HG02943 (cell line): ENCODE measurements around the gene ZNF488.

Experiments
- ATAC-seq: cut with Tn5 transposase; IDR thresholded peaks from one replicate; pipeline ENCODE4 v1.9.1; 2021; ENCODE audit warnings: mild to moderate bottlenecking, low read depth, moderate library complexity; ENCODE audit not compliant: unreplicated experiment

Gene ZNF488

DNA sequence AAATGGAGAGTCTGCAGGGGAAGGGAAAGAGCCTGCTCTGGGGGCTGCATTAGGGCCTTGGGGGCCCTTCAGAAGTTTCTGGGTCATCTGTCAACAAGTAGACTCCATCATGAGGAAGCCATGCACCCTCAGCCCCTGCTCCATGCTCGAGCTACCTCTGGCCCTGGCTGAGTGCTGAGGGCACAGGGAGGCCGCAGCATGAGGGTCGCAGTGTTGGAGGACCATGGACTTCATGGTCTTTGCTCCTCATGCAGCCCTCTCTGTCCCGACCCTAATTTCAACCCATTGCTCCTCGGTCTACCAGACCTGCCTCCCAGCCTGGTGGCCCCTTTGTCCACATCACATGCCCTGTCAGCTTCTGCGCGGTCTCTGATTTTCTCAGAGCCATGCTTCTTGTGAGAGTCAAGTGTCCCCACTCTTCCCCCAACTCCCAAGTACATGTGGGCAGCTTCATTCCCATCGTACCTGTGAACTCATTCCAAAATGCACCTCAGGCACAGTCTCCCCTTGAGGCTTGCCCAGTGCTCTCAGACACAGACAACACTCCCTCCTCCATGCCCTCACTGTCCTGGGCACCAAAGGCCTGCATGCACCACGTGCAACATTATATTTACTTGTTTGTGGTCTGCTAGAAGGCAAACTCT lies 14.7 kb downstream of the ZNF488 start:
- no peak for ATAC-seq

DNA sequence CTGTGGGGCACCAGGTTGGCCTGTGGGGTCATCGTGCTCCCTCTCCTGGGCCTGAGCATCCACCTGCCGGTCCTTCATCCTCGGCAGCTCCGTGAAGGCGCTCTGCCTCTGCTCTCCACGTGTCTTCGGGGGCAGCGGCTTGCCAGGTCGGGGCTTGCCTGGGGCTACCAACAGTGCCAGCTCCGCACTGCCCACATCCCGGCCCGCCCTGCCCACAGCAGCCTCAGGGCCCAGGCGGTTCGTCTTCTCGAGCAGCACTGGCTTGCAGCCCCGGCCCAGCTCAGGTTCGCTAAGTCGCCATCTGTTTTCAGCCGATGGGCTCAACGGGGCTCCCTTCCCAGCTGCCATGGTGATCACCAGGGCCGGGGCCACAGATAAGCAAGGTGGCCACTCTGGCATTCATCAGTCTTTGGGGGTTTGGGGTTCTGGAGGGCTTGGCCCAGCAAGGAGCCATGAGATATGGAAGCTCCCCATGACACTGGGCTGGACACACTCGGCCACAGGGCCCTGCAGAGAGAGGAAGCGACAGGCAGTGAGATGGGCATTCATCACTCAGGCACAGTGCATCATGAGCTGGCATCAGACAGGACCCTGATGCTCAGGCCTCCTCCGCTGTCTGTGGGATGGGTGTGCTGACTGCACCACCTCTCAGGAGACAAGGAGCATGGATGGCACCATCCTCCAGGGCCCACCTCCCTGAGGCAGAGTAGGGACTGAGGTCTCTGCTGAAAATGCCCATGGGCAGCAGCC lies 15.5 kb downstream of the ZNF488 start:
- no peak for ATAC-seq

DNA sequence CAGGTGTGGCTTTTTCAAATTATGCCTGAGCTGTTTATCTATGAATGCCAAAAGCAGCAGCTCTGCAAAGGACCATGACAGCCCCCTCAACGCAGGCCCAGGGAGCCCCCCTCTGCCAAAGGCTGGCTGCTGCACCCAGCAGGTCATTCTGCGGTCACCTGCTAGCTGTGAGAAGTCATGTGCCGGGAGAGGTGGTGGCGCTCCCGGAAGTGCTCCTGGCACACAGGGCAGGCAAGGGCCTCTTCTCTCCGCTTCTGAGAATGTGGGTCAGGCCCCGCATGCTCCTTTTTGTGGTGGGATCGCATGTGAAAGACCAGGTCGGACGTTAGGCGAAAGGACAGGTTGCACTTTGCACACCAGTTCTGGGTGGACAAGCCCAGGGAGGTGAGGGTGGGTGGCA lies 16.4 kb downstream of the ZNF488 start:
- ATAC-seq, result no peak

DNA sequence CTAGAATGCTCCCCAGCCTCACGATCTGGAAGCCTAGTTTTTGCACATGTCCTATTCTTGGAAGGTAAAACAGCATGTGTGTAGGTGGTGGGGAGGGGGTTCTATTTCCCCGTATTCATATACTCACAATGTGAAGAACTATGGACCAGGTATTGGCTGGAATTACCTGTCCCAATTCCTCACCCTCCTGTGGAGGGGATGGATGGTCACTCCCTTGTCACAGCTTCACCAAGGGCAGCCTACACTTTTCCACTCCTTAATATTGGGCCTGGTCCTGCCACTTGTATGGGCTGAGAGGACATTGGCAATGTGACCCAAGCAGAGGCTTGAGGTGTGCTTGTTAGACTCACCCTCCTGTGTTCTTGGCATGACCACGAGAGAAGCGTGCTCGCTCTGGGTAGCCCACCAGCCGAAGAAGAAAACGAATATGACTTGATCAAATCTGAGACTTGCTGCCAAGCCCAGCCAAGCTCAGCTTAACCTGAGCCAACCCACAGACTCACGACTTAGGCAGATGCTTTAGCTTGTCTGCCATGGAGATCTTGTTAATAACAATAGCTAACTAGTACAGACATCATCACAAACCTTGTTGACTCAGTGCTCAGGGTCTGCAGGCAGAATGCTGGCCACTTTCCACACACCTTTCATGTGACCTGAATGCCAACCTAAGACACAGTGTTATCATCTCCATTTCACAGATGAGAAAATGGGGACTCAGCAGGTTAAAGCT lies 17.2 kb downstream of the ZNF488 start:
- no peak for ATAC-seq

DNA sequence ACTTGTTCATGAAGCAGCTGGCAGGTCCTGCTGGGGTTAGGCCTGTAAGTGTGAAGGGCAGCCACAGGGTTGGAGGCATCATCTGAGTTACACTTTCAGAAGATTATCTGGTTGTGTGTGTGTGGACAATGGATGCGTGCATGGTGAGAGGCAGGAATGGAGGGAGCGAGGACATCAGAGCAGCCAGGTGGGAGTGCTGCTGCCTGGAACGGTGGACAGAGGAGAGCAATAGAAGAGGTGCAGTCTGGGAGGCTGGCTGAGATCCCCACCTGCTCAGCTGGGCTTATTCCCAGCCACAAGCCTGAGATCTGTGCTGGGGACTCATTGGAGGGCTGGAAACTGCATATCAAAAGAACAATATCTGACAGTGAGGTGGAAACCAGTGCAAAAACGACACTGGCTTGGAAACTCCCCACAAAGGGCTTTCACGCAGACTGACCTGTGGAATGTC lies 17.9 kb downstream of the ZNF488 start:
- no peak for ATAC-seq

DNA sequence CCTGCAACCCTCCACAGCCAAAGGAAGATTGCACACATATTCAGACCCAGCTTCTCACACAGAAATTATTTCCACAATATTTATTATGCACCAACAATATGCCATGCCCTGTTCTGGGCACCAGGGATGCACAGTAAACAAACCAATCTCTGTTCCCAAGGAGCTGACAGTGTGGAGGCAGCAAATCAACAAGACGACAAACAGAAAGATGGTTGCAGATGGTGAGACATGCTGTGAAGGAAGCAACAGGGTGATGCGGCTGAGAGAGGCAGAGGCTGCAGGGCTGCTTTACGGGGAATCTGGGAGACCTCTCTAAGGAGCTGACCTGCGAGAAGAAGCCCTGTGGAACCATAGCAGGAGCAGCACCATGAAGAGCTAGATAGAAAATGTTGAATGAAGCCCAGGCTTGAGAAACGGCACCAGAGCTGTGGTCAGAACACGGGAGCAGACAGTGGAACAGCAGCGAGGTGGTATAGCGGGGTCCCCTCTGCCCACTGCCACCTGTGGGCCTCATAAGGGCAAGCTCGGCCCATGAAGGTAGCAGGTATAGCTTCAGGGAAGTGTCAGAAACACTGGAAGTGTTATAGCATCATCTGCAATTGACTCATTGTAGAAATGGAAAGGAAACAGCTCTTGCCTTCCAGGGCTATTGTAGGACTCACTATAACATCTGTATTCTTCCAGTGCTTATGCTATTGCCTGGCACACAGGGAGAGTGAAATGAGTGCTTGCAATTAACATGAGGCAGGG lies 18.5 kb downstream of the ZNF488 start:
- ATAC-seq, result no peak

DNA sequence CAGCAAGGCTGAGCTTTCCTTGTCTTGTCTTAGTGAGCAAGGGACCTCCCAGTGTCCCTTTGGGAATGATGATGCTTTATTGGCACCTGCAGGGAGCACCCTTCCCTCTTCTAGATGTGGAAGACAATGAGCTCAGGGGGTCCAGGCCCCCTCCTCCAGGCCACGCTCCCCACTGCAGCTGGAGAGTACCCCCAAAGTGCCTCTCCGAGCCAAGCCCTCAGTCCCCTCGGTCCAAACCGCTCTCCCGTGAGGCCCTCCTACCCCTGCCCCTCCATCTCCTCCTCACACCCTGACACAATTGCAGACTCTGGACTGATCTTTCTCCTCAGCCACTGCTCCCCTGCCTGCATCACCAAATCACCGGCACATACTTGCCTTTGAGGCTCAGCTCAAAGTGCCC lies 19.2 kb downstream of the ZNF488 start:
- no peak for ATAC-seq

DNA sequence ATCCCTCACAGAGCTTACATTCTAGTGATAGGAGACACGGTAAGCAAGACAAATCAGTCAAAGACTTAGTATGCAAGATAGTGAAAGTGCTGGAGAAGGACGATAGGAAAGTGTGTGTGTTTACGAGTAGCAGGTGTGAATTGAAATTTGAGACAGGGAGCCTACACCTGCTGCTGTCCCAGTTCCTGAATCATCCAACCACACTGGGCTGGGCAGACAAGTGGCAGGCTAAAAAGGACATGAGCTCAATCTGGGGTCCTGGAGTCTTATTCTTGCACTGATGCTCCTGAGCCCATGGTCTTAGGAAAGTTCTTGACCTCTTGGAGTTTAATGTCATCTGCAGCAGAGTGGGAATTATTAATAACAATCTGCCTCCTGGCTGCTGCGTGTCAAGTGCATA lies 19.7 kb downstream of the ZNF488 start:
- no peak for ATAC-seq

DNA sequence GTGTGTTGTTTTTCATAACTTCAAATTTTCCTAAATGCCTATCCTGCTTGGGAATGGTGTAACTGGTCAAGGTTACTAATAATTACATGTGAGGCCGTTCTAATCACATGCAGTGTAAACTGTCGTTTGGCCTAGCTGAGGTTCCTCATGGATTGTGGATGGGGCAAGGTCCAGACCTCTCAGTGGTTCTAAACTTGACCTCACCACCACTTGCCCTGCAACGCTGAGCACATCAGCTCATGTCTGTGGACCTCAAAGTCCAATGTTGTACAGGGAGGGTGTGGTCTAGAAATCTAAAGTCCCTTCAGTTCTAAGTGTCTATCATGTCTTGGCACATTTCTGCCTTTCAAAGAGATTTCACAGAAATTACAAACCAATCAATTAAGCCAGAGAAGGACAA lies 20.3 kb downstream of the ZNF488 start:
- ATAC-seq, result no peak

DNA sequence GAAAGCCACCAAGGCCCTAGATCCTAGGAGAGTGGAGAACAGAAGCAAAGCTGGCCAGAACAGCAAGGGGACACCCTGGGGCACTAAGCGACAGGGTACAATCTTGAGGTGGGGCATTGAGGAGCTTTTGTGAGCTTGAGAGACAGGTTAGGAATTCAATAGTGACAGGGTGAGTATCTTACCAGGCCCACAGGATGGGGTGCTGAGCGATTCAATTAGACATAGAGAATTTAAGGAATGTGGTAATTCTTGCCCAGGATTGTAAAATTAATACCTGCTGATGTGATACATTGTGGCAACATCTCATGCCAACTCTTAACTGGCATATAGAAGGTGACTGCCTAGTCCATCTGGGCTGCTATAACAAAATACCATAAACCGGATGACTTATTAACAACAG lies 21.9 kb downstream of the ZNF488 start:
- ATAC-seq, result no peak

DNA sequence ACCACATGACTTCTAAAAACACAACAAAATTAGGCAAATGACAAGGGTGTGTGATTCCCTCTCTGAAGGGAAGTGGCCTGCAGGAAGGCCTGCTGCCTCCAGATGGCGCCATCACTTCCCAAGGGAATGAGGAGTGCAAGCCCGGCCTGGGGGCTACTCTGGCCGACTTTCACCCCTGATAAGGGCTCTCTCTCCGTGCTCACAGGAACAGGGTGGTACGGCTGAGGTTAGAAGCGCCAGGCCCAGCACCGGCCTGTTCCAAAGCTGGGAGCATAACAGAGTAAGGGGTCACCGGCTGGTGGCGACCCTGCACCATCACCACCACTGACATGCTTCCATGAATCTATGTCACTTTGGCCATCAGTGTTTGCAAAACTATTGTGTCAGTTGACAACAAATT lies 22.8 kb downstream of the ZNF488 start:
- no peak for ATAC-seq

DNA sequence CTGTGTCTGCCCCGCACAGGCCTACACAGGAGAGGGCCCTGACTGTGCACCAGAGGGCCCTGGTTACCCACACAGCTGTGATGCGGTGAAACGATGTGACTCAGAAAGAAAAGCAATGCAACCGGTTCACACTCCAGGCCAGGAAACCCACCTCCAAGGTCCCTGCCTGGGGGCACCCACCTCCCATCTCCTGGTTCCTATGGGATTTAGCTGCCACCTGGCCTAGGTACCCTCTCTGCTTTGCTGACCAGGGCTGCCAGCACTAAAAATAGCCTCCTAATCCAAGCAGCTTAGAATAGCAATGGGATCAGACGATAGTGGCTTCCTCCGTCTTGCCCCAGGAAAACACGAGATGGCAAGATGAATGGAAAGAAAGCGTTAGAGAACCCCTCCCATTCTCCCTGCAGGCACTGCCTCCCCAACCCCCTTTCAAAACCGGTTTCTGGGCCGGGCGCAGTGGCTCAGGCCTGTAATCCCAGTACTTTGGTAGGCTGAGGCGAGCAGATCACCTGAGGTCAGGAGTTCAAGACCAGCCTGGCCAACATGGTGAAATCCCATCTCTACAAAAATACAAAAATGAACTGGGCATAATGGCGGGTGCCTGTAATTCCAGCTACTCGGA lies 23.6 kb downstream of the ZNF488 start:
- ATAC-seq, result no peak

DNA sequence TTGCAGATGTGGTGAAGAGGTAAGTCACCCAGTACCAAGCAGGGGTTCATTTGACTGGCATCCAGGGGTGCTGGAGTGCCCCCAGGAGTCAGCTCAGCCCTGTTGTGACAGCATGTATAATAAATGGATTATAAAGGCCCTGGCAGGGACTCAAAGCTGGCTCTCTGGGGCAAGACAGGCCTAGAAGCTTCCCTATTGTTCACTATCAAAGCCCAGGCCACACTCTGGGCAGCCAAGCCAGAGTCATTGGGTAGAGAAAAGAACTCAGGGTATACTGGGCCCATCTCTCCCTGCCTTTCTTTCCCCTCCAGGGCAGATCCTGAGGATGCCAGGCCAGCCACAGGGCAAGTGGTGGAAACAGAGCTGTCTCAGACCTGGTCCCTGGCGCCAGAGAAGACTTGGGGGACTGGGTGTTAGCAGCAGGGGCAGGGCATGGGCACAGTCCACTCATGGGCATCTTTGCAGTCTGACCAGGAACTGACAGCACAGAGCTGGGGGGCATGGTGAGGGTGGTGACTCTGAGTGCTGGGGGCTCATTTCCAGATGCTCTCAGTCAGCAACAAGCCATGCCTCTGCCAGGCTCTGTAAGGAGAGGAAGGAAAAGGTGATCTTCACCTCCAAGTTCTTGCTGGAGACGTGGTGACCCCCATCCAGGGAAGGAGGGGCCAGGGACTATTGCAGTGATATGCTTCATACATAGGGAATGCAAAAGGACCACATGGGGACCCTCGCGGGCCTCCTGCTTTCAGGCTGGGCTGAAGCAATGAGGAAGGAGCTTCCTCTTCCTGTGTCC lies 24.3 kb downstream of the ZNF488 start:
- ATAC-seq, result no peak

DNA sequence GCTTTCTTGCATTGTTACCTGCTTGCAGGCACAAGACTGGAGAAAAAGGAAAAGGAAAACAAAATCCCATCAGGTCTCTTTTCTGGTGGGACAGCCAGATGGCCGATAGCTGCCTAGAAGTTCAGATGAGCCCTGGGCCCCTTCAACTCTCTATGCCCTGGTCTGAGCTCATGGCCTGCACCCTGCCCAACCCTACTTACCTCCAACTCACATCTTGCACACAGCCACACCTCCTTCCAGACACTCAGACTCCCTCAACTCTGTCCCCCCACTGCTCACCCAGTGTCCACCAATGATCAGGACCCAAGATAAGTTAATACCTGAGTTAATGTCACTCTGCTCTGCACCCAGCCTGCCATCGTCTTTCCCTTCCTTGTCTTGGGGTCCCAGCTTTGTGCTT lies 25.0 kb downstream of the ZNF488 start:
- ATAC-seq, result no peak

DNA sequence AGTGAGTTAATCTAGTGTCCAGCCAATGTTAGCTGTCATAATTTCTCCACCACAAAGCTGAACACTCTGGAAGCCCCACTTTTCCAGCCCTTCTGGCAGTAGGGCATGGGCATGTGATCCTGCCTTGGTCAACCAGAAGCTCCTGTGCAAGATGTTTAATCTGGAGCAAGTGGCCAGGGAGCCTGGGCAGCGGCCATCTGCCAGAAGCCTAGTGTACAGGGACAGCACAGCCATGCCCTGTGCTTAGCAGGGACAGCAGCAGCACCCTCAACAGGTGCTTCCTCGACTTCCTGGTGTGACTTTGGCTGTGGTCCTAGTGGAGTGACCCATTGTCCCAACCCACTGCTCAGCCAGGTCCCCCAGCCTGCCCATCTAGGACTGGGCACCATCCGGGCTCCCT lies 25.6 kb downstream of the ZNF488 start:
- ATAC-seq, result no peak

DNA sequence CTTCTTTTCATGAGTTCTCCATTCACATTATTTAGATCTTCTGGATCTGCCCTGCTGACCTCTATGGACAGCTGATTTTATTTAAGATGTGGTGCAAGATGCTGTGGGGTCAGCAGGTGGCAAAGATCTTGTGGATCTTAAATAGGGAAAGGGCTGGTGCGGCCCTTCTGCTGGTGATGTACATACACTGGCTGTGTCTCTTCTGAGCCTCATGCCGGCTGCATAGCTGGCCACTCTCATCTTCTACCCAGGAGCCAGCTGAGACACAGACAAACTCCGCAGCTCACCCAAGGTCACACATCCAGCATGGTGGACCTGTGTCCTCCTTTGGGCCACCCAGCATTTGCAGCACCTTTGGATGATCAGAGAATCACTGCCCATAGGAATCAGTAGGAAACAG lies 26.2 kb downstream of the ZNF488 start:
- no peak for ATAC-seq

DNA sequence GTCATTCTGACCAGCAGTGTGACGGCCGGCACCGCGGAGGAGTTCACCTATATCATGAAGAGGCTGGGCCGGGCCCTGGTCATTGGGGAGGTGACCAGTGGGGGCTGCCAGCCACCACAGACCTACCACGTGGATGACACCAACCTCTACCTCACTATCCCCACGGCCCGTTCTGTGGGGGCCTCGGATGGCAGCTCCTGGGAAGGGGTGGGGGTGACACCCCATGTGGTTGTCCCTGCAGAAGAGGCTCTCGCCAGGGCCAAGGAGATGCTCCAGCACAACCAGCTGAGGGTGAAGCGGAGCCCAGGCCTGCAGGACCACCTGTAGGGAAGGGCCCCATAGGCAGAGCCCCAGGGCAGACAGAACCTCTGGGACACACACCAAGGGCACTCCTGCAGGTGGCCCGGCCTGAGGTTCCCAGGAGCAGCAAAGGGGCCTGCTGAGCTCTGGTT lies 26.9 kb downstream of the ZNF488 start:
- ATAC-seq, result no peak

DNA sequence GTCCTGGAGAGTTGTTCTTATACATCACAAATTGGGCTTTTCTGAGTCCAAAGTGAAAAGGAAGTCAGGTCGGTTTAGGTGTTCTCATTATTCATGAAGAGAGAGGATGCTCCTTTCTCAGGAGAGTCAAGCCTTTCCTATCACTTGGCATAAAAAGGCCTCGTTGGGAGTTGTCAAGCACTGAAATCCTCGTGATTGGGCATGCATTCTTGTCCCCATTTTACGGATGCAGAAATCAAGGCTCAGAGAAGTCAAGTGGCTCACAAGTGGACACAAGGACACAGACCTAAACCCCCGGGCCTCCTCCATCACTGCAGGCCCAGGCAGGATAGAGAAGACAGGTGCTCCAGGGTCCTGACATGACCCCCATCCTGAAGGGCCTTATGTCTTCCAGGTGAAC lies 27.4 kb downstream of the ZNF488 start:
- no peak for ATAC-seq

DNA sequence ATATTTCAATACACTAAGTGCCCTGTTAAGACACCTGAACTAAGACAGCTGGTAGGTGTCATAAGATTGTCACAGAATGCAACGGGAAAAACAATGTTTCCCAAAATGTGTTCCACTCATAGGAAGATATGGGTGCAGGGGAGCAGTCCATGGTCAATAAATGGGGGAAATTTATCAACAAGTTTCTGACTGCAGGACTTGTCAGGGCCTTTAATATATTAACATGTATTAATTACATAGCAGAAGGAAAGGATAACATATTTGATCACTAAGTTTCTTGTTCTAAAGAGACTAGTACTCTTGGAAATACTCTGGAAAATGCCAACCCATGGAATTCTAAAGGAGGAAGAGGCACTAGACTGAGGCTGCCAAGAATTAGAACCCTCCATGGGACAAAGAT lies 29.2 kb downstream of the ZNF488 start:
- no peak for ATAC-seq

DNA sequence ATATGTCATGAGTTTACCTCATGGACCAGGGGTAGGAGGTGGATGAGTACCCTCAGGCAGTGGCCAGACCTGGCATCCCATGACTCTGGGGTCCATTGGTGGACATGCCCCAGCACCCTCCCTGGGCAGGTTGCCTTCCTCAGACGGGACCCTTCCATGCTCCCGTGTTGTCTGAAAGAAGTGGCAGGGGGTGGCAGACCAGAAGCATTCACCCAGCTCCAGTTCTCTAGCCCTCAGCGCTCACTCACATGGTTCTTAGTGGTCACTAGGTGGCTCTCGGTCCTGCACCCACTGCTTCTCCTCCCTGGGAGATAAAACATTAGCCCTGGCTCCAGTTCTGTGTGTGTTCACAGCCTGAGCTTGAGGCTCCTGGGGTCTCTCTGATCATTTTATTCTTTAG lies 29.9 kb downstream of the ZNF488 start:
- no peak for ATAC-seq
